Heart right ventricle (tissue), 16 donors: ENCODE data around the gene SNAP47. TPM values are rescaled to one million over a fixed set of nuclear protein-coding genes. Genes with fewer than 3 reads are reported as not detected.

Experiments used
- ATAC-seq, 8 donors: fragments of 200-7000 bp; cut with Tn5 transposase; one replicate each; pipeline ENCODE4 v1.9.1; 2020; ENCODE audit warnings: mild to moderate bottlenecking in 8 of 8, moderate library complexity in 8 of 8, moderate number of reproducible peaks in 1 of 8
- DNase-seq, 2 donors: peaks; one replicate each; pipeline ENCODE4 v3.0.0-alpha.2; 2020
- H3K27ac ChIP-seq, 10 donors: fragments of 200-600 bp; sonication (generic) in 2 of 10; one replicate each; pipeline versions ENCODE4 v1.5.0 to v1.8.0; 2020 to 2022; ENCODE audit warnings: mild to moderate bottlenecking in 3 of 10
- H3K27me3 ChIP-seq, 7 donors: fragments of 200-600 bp; one replicate each; pipeline ENCODE4 v1.8.0; 2021 to 2022; ENCODE audit warnings: mild to moderate bottlenecking in 2 of 7
- H3K36me3 ChIP-seq, 9 donors: fragments of 200-600 bp; sonication (generic) in 1 of 9; one replicate each; pipeline versions ENCODE4 v1.5.0 to v1.8.0; 2020 to 2022; ENCODE audit warnings: mild to moderate bottlenecking in 2 of 9
- H3K4me1 ChIP-seq, 9 donors: fragments of 200-600 bp; sonication (generic) in 1 of 9; one replicate each; pipeline versions ENCODE4 v1.5.0 to v1.8.0; 2020 to 2022; ENCODE audit warnings: mild to moderate bottlenecking in 4 of 9
- H3K4me3 ChIP-seq, 10 donors: fragments of 200-600 bp; sonication (generic) in 2 of 10; one replicate each; pipeline versions ENCODE4 v1.5.0 to v1.8.0; 2020 to 2022; ENCODE audit warnings: mild to moderate bottlenecking in 7 of 10, moderate library complexity in 2 of 10
- H3K9me3 ChIP-seq, 11 donors: fragments of 200-600 bp in 10 of 11; sonication (generic) in 2 of 11; one replicate each; pipeline versions ENCODE4 v1.5.0 to v1.8.0; 2013 to 2022; ENCODE audit warnings: mild to moderate bottlenecking in 2 of 11, control low read depth in 1 of 11, moderate library complexity in 1 of 11
- CTCF ChIP-seq, 9 donors: fragments of 200-600 bp; sonication (generic) in 2 of 9; IDR thresholded peaks; one replicate each; pipeline versions ENCODE4 v1.5.0 to v1.8.0; 2021 to 2022; ENCODE audit warnings: antibody characterized with exemption in 9 of 9, mild to moderate bottlenecking in 5 of 9, moderate library complexity in 1 of 9
- WGBS, 2 donors: extraction: QIAGEN DNeasy Blood & Tissue Kit; methylation state at CpG; one replicate each; pipeline ENCODE4 v1.1.7; 2013; ENCODE audit warnings: inconsistent platforms in 1 of 2; 5-methylcytosine and 5-hydroxymethylcytosine counted together
- intact Hi-C, 10 donors: fragments of 100-400 bp; cut with DNase I; formaldehyde crosslinking; loops; one replicate each; pipeline versions ENCODE4 v1.11.1 to v1.14.2; 2022
- polyA plus RNA-seq, 2 donors: library from polyadenylated mRNA; stranded (reverse); fragments of 200-250 nt; gene quantifications; one replicate each; pipeline ENCODE4 v1.2.3, GENCODE V29; 2013
- total RNA-seq, 10 donors: library from RNA; stranded (reverse); fragmentation: NEBNext Ultra II Directional in 3 of 10; extraction: Animal tissue kit (Norgen Biotek cat#: 25700) in 3 of 10; gene quantifications; one replicate each; pipeline versions ENCODE4 v1.2.1 to v1.2.4, GENCODE V29; 2021 to 2023
- donor health status: Arrhythmogenic right ventricular cardiomyopathy.
- donor health status: ischemic (EF 13 %, LVEDD 7.1; RV severe dilation, severe dysfunction).
- donor health status: healthy with polysubstance abuse.
- donor health status: DM: no; HTN: yes; CAD: no.
- donor health status: DM: no; HTN: no; CAD: no.
- donor health status: ischemic (EF 25% LVEDD 6.9; RV normal size, moderate dysfunction).
- donor health status: ischemic (EF 25% LVEDD 5.7; RV mildly dilated, moderate dysfunction).
- donor health status: healthy.
- donor health status: DM: yes; HTN: yes; CAD: no.
- donor health status: Ischemic cardiomyopathy.
- donor health status: ischemic (EF 35%, LVEDD 5.7; RV mildly dilated, moderate dysfunction).
- donor health status: nonischemic (EF 11% LVEDD 7.7; RV severe dilation, severe dysfunction).
- donor health status: DM: yes; HTN: yes; CAD: no.
- donor health status: PGD.
- donor health status: ischemic (EF 29% LVEDD 5.4; RV normal size, mild dysfunction).
- donor health status: nonischemic (EF 23%, LVEDD 6.1; RV moderate dilation, normal function).

The SNAP47 gene
- total and polyA plus RNA-seq, 12 donors: 18.4 to 102 (median 49.7) TPM

DNA sequence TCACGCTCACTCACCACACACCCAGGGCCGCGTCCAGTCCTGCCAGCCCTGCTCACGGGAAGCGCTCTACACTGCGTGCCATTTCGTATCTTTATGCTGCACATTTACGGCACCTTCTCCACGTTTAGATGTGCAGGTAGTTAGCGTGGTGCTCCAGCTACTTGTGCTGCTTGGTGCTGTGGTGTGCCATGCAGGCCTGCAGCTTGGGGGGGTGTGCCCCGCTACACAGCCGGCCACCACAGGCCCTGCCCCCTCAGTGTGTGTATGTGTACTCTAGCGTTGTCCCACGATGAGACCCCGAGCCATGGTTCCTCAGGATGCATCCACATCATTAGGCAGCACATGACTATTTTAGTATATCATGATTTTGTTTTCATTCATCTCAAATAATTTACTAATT lies 38.3 kb downstream of the SNAP47 start:
- peaks cover 0 to 15% (median 0%) of the 10 kb centered on the region in 9 donors for H3K4me1 ChIP-seq
- H3K27me3 ChIP-seq: no peaks in the 10 kb centered on the region
- H3K27ac ChIP-seq: no peak overlapping the region
- intact Hi-C loops: no loop called here
- no peaks in the 10 kb centered on the region for H3K9me3 ChIP-seq
- no peak overlapping the region for H3K4me3 ChIP-seq
- no peak for DNase-seq
- ATAC-seq: no peak
- 95 to 96% methylated on average over 15 of the region's 15 CpGs for WGBS, 2 donors
- peaks cover 0 to 59% (median 13%) of the 10 kb centered on the region in 9 donors for H3K36me3 ChIP-seq
- TF ChIP-seq CTCF (IDR thresholded peaks at IDR 0.05): no peak

DNA sequence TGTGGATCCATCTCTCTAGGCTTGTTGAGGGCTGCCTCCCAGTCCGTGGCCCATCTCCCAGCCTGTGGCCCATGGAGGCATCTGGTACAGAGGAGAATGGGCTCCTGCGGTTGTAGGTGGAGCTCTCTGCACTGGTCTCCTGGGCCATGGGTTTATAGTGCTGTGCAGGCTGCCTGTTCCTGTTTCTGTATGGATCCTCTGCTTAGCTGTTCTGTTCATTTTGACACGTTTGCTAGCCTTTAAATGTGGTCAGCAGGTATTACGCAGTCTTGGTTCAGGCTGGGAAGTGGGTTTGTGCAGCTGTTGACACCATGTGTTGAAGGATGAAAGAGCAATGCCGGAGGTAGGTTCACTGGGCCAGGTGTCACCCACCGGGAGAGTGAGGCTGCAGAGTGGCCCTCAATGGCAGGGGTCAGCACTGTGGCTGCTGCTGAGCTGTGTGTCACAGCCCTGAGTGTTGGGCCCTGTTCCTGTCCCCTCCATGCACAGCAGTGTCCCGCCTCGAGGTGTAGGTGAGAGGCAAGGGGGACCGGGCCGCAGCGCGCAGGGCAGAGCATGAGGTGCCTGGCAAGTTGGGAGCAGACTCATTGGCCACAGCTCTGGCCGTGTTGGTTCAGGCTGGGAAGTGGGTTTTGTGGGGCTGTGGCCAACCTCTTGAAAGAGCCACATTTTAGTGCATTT lies 39.0 kb downstream of the SNAP47 start:
- no peak for DNase-seq
- TF ChIP-seq CTCF (IDR thresholded peaks at IDR 0.05): no peak
- H3K27me3 ChIP-seq: no peaks in the 10 kb centered on the region
- intact Hi-C loops: no loop called here
- peaks cover 0 to 53% (median 9%) of the 10 kb centered on the region in 9 donors for H3K36me3 ChIP-seq
- ATAC-seq: peak in 1 of 8 donors; percentile 15
- H3K27ac ChIP-seq: peak overlapping the region in 1 of 10 donors; percentile 24
- peaks cover 0 to 15% (median 0%) of the 10 kb centered on the region in 9 donors for H3K4me1 ChIP-seq
- H3K4me3 ChIP-seq: no peak overlapping the region
- no peaks in the 10 kb centered on the region for H3K9me3 ChIP-seq
- 91 to 94% methylated on average over 13 of the region's 13 CpGs for WGBS, 2 donors

GRCh38 chr1:227774821-227775661 lies 39.8 kb downstream of the SNAP47 start:
- Histone ChIP-seq H3K27me3 (no peaks in the 10 kb centered on the region), H3K36me3 (peaks cover 0 to 45% (median 4%) of the 10 kb centered on the region in 9 donors), H3K27ac (peak overlapping the region in 1 of 10 donors; percentile 24), H3K4me3 (no peak overlapping the region), H3K4me1 (peaks cover 0 to 15% (median 3%) of the 10 kb centered on the region in 9 donors), H3K9me3 (no peaks in the 10 kb centered on the region)
- 50 to 65% methylated on average over 42 of the region's 42 CpGs for WGBS, 2 donors
- ATAC-seq: peak in 5 of 8 donors; percentile 25 to 52 (median 41)
- no peak for TF ChIP-seq CTCF (IDR thresholded peaks at IDR 0.05)
- intact Hi-C loops: loop anchor here in 1 of 10 donors (5.0 kb wide), 1 partner anchor 172 kb away; the partner anchor contains the start of gene WNT9A
- no peak for DNase-seq

DNA sequence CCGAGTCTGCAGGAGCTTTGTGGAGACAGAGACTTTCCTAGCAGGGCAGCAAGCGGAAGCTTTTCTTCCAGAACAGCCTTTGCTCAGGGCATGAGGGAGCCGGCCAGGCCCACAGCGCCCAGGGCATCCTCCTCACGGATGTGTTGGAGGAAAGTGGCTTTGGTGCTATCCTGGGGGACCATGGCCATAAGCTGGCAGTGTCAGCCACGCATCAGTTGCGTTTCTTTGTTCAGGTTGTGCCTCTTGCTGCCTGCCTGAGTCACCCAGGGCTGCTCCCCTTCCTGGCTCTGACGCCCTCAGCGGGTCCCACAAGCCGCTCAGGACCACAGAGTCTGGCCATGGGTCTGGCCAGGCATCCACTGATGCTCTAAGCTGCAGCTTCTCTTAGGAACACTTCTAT lies 40.6 kb downstream of the SNAP47 start:
- no peak overlapping the region for H3K4me3 ChIP-seq
- H3K36me3 ChIP-seq: peaks cover 0 to 45% (median 0%) of the 10 kb centered on the region in 9 donors
- DNase-seq: no peak
- no peaks in the 10 kb centered on the region for H3K27me3 ChIP-seq
- no peak overlapping the region for H3K27ac ChIP-seq
- ATAC-seq: no peak
- intact Hi-C loops: loop anchor here in 1 of 10 donors (5.0 kb wide), 1 partner anchor 171 kb away; the partner anchor contains the start of gene WNT9A
- no peak for TF ChIP-seq CTCF (IDR thresholded peaks at IDR 0.05)
- H3K9me3 ChIP-seq: no peaks in the 10 kb centered on the region
- WGBS, 2 donors: 96% methylated on average over 10 of the region's 10 CpGs
- H3K4me1 ChIP-seq: peaks cover 0 to 15% (median 8%) of the 10 kb centered on the region in 9 donors
